ENCODE data around the gene PHF20. TPM values are rescaled to one million over a fixed set of nuclear protein-coding genes. Genes with fewer than 3 reads are reported as not detected.

The PHF20 gene
- total and polyA plus RNA-seq, 2 of the 8 experiments (the other 6 are each of a cell fraction or from before 2014, with no cell fraction given): 25.6 to 70.1 TPM

DNA sequence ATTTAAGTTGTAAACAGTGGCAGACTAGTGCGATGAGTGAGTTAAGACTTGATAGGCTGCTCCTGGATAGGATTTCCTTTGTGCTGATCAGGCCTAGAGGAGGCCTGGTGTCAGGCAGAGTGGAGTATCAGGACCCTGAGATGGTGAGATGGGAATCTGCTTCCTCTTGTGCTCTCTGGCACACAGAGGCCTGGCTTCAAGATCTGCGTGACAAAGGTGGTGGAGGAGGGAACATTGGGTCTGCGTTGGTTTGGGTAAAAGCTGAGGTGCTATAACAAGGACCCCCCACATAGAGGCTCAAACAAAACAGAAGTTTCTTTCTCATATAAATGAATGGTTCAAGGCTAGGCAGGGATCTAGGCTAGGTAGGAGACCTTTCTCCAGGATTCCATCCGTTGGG lies 162.2 kb downstream of the PHF20 start (continued):
- no peak for TF ChIP-seq RNF2 (IDR thresholded peaks at IDR 0.05; ENCODE audit: borderline replicate concordance, low read depth, low read length, missing control alignments, poor library complexity, severe bottlenecking)
- TF ChIP-seq, protein P1, sequence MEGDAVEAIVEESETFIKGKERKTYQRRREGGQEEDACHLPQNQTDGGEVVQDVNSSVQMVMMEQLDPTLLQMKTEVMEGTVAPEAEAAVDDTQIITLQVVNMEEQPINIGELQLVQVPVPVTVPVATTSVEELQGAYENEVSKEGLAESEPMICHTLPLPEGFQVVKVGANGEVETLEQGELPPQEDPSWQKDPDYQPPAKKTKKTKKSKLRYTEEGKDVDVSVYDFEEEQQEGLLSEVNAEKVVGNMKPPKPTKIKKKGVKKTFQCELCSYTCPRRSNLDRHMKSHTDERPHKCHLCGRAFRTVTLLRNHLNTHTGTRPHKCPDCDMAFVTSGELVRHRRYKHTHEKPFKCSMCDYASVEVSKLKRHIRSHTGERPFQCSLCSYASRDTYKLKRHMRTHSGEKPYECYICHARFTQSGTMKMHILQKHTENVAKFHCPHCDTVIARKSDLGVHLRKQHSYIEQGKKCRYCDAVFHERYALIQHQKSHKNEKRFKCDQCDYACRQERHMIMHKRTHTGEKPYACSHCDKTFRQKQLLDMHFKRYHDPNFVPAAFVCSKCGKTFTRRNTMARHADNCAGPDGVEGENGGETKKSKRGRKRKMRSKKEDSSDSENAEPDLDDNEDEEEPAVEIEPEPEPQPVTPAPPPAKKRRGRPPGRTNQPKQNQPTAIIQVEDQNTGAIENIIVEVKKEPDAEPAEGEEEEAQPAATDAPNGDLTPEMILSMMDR (IDR thresholded peaks at IDR 0.05; ENCODE audit: control extremely low read depth in 1 of 3, insufficient read depth in 1 of 3, low read depth in 1 of 3, low read length in 3 of 3): no peak
